GM12878 (cell line): ENCODE measurements around the gene GUCY1A1. TPM values are rescaled to one million over a fixed set of nuclear protein-coding genes. Genes with fewer than 3 reads are reported as not detected.

Experiments used
- ATAC-seq: fragments of 200-7000 bp; cut with Tn5 transposase; 3 replicates; pipeline ENCODE4 v1.9.1; 2020; ENCODE audit warnings: mild to moderate bottlenecking, moderate library complexity
- BruUV-seq: library from RNA; stranded (reverse); fragments of 400-500 nt; replicated peaks from 2 replicates; lab custom pipeline; 2021; lab: Mats Ljungman, UMichigan
- CTCF ChIA-PET: fragments of 300-600 bp; sonication (Branson Sonifier 250); formaldehyde crosslinking; extraction: SDS; loops from one replicate; lab custom pipeline; 2021; ENCODE audit warnings: inconsistent platforms; lab: Yijun Ruan, JAX
- POLR2A ChIA-PET: fragments of 350-600 bp; formaldehyde crosslinking; extraction: SDS; loops from one replicate; lab custom pipeline; 2021; ENCODE audit warnings: inconsistent platforms; lab: Charles Lee
- RAD21 ChIA-PET: fragments of 300-600 bp; sonication (Branson Sonifier 250); formaldehyde crosslinking; loops from one replicate; lab custom pipeline; 2023; ENCODE audit warnings: antibody characterized with exemption; ENCODE audit not compliant: unreplicated experiment; lab: Charles Lee
- SMC1A ChIA-PET: fragments of 300-600 bp; sonication (Branson Sonifier 250); formaldehyde crosslinking; loops from one replicate; lab custom pipeline; 2023; ENCODE audit not compliant: unreplicated experiment, uncharacterized antibody; lab: Charles Lee
- DNase-seq: peaks from one replicate; pipeline ENCODE4 v3.0.0-alpha.2; 2011; ENCODE audit warnings: low read depth, low spot score
- FAIRE-seq: peaks from 3 replicates; lab custom pipeline; 2011; peaks lifted over from hg19 to GRCh38; lab: Jason Lieb, UNC
- H2AFZ ChIP-seq: 2 replicates; pipeline ENCODE4 v1.6.0; 2011; ENCODE audit warnings: low read depth, low read length, control low read depth; ENCODE audit not compliant: control insufficient read depth
- H3K27ac ChIP-seq: 2 replicates; pipeline ENCODE4 v1.5.1; 2011; ENCODE audit warnings: control low read depth; ENCODE audit not compliant: control insufficient read depth, insufficient read depth
- H3K27me3 ChIP-seq, 2 experiments: replicated peaks in 1 of 2; 2 replicates each; pipeline versions ENCODE4 v1.6.0 to v1.6.1; 2011; ENCODE audit warnings: low read length in 1 of 2; ENCODE audit not compliant: control insufficient read depth in 2 of 2, insufficient read depth in 2 of 2
- H3K36me3 ChIP-seq, 2 experiments: 2 replicates each; pipeline ENCODE4 v1.5.1; 2011; ENCODE audit warnings: low read length in 1 of 2; ENCODE audit not compliant: control insufficient read depth in 2 of 2, insufficient read depth in 2 of 2
- H3K4me1 ChIP-seq: 2 replicates; pipeline ENCODE4 v1.6.1; 2011; ENCODE audit warnings: mild to moderate bottlenecking, low read length, moderate library complexity, mixed read lengths; ENCODE audit not compliant: control insufficient read depth, insufficient read depth
- H3K4me2 ChIP-seq: 2 replicates; pipeline ENCODE4 v1.6.0; 2011; ENCODE audit warnings: control low read depth; ENCODE audit not compliant: control insufficient read depth, insufficient read depth
- H3K4me3 ChIP-seq: fragments of 200-600 bp; sonication (generic); 2 replicates; pipeline ENCODE4 v1.5.1; 2016
- H3K79me2 ChIP-seq: 2 replicates; pipeline ENCODE4 v1.6.0; 2011; ENCODE audit warnings: low read length; ENCODE audit not compliant: control insufficient read depth, insufficient read depth
- H3K9ac ChIP-seq: 2 replicates; pipeline ENCODE4 v1.8.0; 2011; ENCODE audit warnings: low read length, control low read depth, mixed read lengths; ENCODE audit not compliant: control insufficient read depth, insufficient read depth
- H3K9me3 ChIP-seq: replicated peaks from 3 replicates; pipeline ENCODE4 v1.5.1; 2011; ENCODE audit warnings: mild to moderate bottlenecking, low read length; ENCODE audit not compliant: control insufficient read depth, insufficient read depth
- H4K20me1 ChIP-seq: 2 replicates; pipeline ENCODE4 v1.6.0; 2011; ENCODE audit not compliant: control insufficient read depth, insufficient read depth
- GABPA ChIP-seq: IDR thresholded peaks from 2 replicates; pipeline ENCODE4 v1.6.1; 2014; ENCODE audit warnings: antibody characterized with exemption, low read depth, mild to moderate bottlenecking, inconsistent platforms
- MLLT1 ChIP-seq: fragments of 450-650 bp; IDR thresholded peaks from 2 replicates; pipeline ENCODE4 v1.6.1; 2016; ENCODE audit warnings: mild to moderate bottlenecking
- RBBP5 ChIP-seq: fragments of 200-600 bp; sonication (generic); conservative IDR thresholded peaks from 2 replicates; pipeline ENCODE4 v1.6.1; 2016
- SMAD5 ChIP-seq: IDR thresholded peaks from 2 replicates; pipeline ENCODE4 v1.6.1; 2016; ENCODE audit warnings: antibody characterized with exemption, low read depth
- TCF7 ChIP-seq: IDR thresholded peaks from 2 replicates; pipeline ENCODE4 v1.6.1; 2014; ENCODE audit warnings: antibody characterized with exemption, borderline replicate concordance
- ZBTB11 ChIP-seq: fragments of 450-650 bp; formaldehyde crosslinking; IDR thresholded peaks from 2 replicates; pipeline ENCODE4 v1.5.0; 2022; ENCODE audit warnings: mild to moderate bottlenecking, missing genetic modification characterization
- ZSCAN29 ChIP-seq: fragments of 450-650 bp; IDR thresholded peaks from 2 replicates; pipeline ENCODE4 v1.6.1; 2017; ENCODE audit warnings: mild to moderate bottlenecking, moderate library complexity
- WGBS: methylation state at CpG from one replicate; pipeline ENCODE4 v1.1.6; 2016; ENCODE audit warnings: low lambda C conversion rate; ENCODE audit not compliant: insufficient replicate concordance, insufficient coverage; ENCODE audit errors: missing lambda C conversion rate; 5-methylcytosine and 5-hydroxymethylcytosine counted together
- in situ Hi-C: fragments of 300-500 bp; cut with MboI; formaldehyde crosslinking; loops from 9 replicates; pipeline ENCODE4 v1.14.3; 2018; ENCODE audit warnings: mixed read lengths
- intact Hi-C: fragments of 100-400 bp; cut with micrococcal nuclease; formaldehyde crosslinking; loops from one replicate; pipeline ENCODE4 v1.14.2; 2022; ENCODE audit not compliant: unreplicated experiment
- polyA plus RNA-seq, 11 experiments: library from polyadenylated mRNA; depleted of rRNA in 4 of 11; unstranded in 6 of 11; stranded (reverse) in 5 of 11; fragments of >200 nt; fragmentation: Nextera tagmentation in 4 of 11; fragmentation: Illumina TruSeq in 1 of 11; extraction: Ambion mirVana in 4 of 11; extraction: Trizol in 1 of 11; gene quantifications; 1 replicate in 1 of 11; 2 replicates in 10 of 11; pipeline versions ENCODE4 v1.2.1 to v1.2.3, GENCODE V29; 2011 to 2016; ENCODE audit warnings: inconsistent platforms in 2 of 11, missing spikeins in 2 of 11, low read depth in 1 of 11
- total RNA-seq, 4 experiments: library from RNA; depleted of rRNA in 3 of 4; stranded (reverse); fragments of >200 nt in 3 of 4; fragmentation: Illumina TruSeq in 1 of 4; extraction: Trizol in 1 of 4; gene quantifications; 2 replicates each; pipeline versions ENCODE4 v1.2.1 to v1.2.3, GENCODE V29; 2013 to 2021

Gene GUCY1A1
- total and polyA plus RNA-seq, 10 of the 15 experiments (the other 5 are each of a cell fraction or from before 2014, with no cell fraction given), result 0.44 to 22.6 (median 0.55) TPM

DNA sequence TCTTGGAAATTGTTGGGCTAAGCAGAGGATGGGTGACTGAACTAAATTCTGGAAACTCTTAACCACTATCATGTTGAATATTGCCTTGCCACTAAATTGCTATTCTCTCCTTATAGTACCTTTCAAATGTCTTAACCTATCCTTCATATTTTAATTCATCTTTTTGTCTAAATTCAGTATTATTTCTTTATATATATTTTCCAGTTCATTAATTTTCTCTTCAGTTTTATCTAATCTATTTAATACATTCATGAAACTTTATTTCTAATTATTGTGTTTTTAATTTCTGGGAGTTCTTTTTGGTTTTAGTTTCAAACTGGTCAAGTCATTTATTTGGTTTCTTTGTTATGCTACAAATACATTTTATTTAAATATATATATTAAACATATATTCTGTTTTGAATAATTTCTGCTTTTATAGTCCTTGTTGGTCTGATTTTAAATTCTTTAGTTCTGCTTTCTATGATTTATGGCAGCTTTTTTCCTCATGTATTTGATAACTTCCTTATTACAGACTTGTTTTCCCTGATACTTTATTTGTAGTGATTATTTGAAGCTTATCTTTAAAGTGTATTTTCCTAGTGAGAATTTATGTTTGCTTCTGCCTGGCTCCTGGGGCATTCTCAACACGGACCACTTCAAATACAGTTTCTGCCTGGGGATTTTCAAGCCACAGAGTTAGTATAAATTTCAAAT, 8.5 kb upstream of the GUCY1A1 start:
- BruUV-seq, result no TSS peak
- H3K27ac ChIP-seq, result no peak overlapping the region
- H3K4me2 ChIP-seq, result no peak overlapping the region
- no peaks in the 10 kb centered on the region; the same call in 2 of the 3 replicates for H3K9me3 ChIP-seq
- no peaks in the 10 kb centered on the region for H3K4me1 ChIP-seq
- no peak overlapping the region for H2AFZ ChIP-seq
- ChIA-PET POLR2A (interaction anchor here (1.0 to 3.3 kb wide), 8 partner anchors 10 to 135 kb away, joined by 3 to 23 read pairs (median 6); no protein-coding TSS in a partner anchor), CTCF (interaction anchor here (0.9 to 3.3 kb wide), 5 partner anchors 9 to 215 kb away, joined by 3 to 14 read pairs (median 7); partner anchors contain the start of genes GUCY1A1 and GUCY1B1), SMC1A (interaction anchor here (1.4 to 4.4 kb wide), 16 partner anchors 8 to 316 kb away, joined by 3 to 42 read pairs (median 20); partner anchors contain the start of genes GUCY1A1 and GUCY1B1), RAD21 (interaction anchor here (1.0 to 3.9 kb wide), 9 partner anchors 10 to 130 kb away, joined by 5 to 41 read pairs (median 24); partner anchors contain the start of gene GUCY1B1)
- DNase-seq (no peak), ATAC-seq (no peak), FAIRE-seq (no peak)
- no peak overlapping the region for H3K4me3 ChIP-seq
- TF ChIP-seq SMAD5, result no peak
- TF ChIP-seq GABPA, result no peak
- TF ChIP-seq TCF7, result no peak
- no peak for TF ChIP-seq MLLT1
- no peak for TF ChIP-seq ZSCAN29
- no peak for TF ChIP-seq ZBTB11 (CRISPR knock-in tag)
- TF ChIP-seq RBBP5, result no peak
- WGBS, result 0% methylated on average over 1 of the region's 1 CpG
- 0 out of 4 replicates have a peak, but pooled peaks cover 0 to 2% of the 10 kb centered on the region in 2 experiments for H3K27me3 ChIP-seq
- in situ Hi-C loops (no loop called here), intact Hi-C loops (no loop called here)
- no peaks in the 10 kb centered on the region for H4K20me1 ChIP-seq
- no peak overlapping the region for H3K9ac ChIP-seq
- H3K79me2 ChIP-seq, result no peaks in the 10 kb centered on the region
- H3K36me3 ChIP-seq, result no peaks in the 10 kb centered on the region
